KMS-11 (cell line): ENCODE measurements around the gene DISP2.

Experiments used
- H2AFZ ChIP-seq: fragments of 200-600 bp; sonication (generic); 2 replicates; pipeline ENCODE4 v1.6.1; 2016; ENCODE audit warnings: antibody characterized with exemption, mixed run types, low read depth
- H3K27ac ChIP-seq: fragments of 200-600 bp; sonication (generic); 2 replicates; pipeline ENCODE4 v1.6.1; 2016; ENCODE audit warnings: mild to moderate bottlenecking, mixed run types
- H3K27me3 ChIP-seq: fragments of 200-600 bp; sonication (generic); 2 replicates; pipeline ENCODE4 v1.6.1; 2017; ENCODE audit warnings: mild to moderate bottlenecking, low read depth, mixed run types, moderate library complexity; ENCODE audit not compliant: insufficient read depth
- H3K36me3 ChIP-seq: fragments of 200-600 bp; sonication (generic); 2 replicates; pipeline ENCODE4 v1.6.1; 2017; ENCODE audit warnings: mild to moderate bottlenecking, mixed run types; ENCODE audit not compliant: insufficient read depth
- H3K4me1 ChIP-seq: fragments of 200-600 bp; sonication (generic); 2 replicates; pipeline ENCODE4 v1.6.1; 2016; ENCODE audit warnings: mild to moderate bottlenecking, low read depth, mixed run types; ENCODE audit not compliant: poor library complexity, severe bottlenecking
- H3K4me2 ChIP-seq: fragments of 200-600 bp; sonication (generic); 2 replicates; pipeline ENCODE4 v1.7.0; 2016; ENCODE audit warnings: mild to moderate bottlenecking, mixed run types
- H3K4me3 ChIP-seq: fragments of 200-600 bp; sonication (generic); IDR thresholded peaks from 2 replicates; pipeline ENCODE4 v1.6.1; 2017; ENCODE audit warnings: low read depth, low read length, mixed read lengths; ENCODE audit not compliant: insufficient read depth
- H3K79me2 ChIP-seq: fragments of 200-600 bp; sonication (generic); 2 replicates; pipeline ENCODE4 v1.6.1; 2016; ENCODE audit warnings: low read depth, mixed run types; ENCODE audit not compliant: insufficient read depth
- H3K9ac ChIP-seq: fragments of 200-600 bp; sonication (generic); 2 replicates; pipeline ENCODE4 v1.6.1; 2016; ENCODE audit warnings: mild to moderate bottlenecking, mixed run types
- H4K20me1 ChIP-seq: fragments of 200-600 bp; sonication (generic); 2 replicates; pipeline ENCODE4 v1.6.1; 2016; ENCODE audit warnings: mild to moderate bottlenecking, mixed run types; ENCODE audit not compliant: insufficient read depth
- CTCF ChIP-seq: fragments of 200-600 bp; sonication (generic); conservative IDR thresholded peaks from 2 replicates; pipeline ENCODE4 v1.6.1; 2017; ENCODE audit warnings: low read depth, mild to moderate bottlenecking, antibody characterized with exemption, low read length, moderate library complexity, mixed read lengths

DISP2 gene

GRCh38 chr15:40357723-40358470 lies at the start of gene DISP2:
TSS of gene DISP2 (plus strand) at chr15:40358219. CDS start at chr15:40358322, 103 bp downstream.
- TF ChIP-seq CTCF = no peak
- Histone ChIP-seq H3K4me3 (no peak within 1 kb of the TSS), H3K27me3 (peaks cover 24% of the 10 kb centered on the region), H2AFZ (peak within 1 kb of the TSS; percentile 98), H3K36me3 (no peaks in the 10 kb centered on the region), H3K9ac (no peak within 1 kb of the TSS), H3K4me1 (peaks cover 7% of the 10 kb centered on the region), H3K27ac (no peak within 1 kb of the TSS), H4K20me1 (no peaks in the 10 kb centered on the region), H3K4me2 (peak within 1 kb of the TSS; percentile 100), H3K79me2 (no peaks in the 10 kb centered on the region)

GRCh38 chr15:40309344-40309862 lies 48.6 kb upstream of the DISP2 start:
- TF ChIP-seq CTCF = no peak
- Histone ChIP-seq H2AFZ (no peak overlapping the region), H4K20me1 (no peaks in the 10 kb centered on the region), H3K4me3 (no peak overlapping the region), H3K4me2 (no peak overlapping the region), H3K27me3 (no peaks in the 10 kb centered on the region), H3K9ac (no peak overlapping the region), H3K36me3 (no peaks in the 10 kb centered on the region), H3K79me2 (no peaks in the 10 kb centered on the region), H3K27ac (no peak overlapping the region), H3K4me1 (no peaks in the 10 kb centered on the region)

- Histone ChIP-seq H3K9ac (no peak overlapping the region), H3K79me2 (no peaks in the 10 kb centered on the region), H3K4me2 (no peak overlapping the region), H4K20me1 (no peaks in the 10 kb centered on the region), H3K4me1 (no peaks in the 10 kb centered on the region), H3K27me3 (no peaks in the 10 kb centered on the region), H3K27ac (no peak overlapping the region), H2AFZ (no peak overlapping the region), H3K36me3 (no peaks in the 10 kb centered on the region), H3K4me3 (no peak overlapping the region)
- TF ChIP-seq CTCF = peak; percentile 76
Measured at GRCh38 chr15:40310001-40310959, 47.7 kb upstream of the DISP2 start.

GRCh38 chr15:40310993-40311392 lies 47.0 kb upstream of the DISP2 start:
- Histone ChIP-seq H3K27me3 (no peaks in the 10 kb centered on the region), H3K4me3 (no peak overlapping the region), H4K20me1 (no peaks in the 10 kb centered on the region), H3K79me2 (no peaks in the 10 kb centered on the region), H3K4me1 (no peaks in the 10 kb centered on the region), H3K27ac (no peak overlapping the region), H2AFZ (no peak overlapping the region), H3K36me3 (no peaks in the 10 kb centered on the region), H3K9ac (no peak overlapping the region), H3K4me2 (no peak overlapping the region)
- TF ChIP-seq CTCF = no peak
